PC-3 (cell line): ENCODE results near the gene PDIA4. TPM values are rescaled to one million over a fixed set of nuclear protein-coding genes. Genes with fewer than 3 reads are reported as not detected.
"Not testable (repeated sequence)": the region's sequence is repeated elsewhere in the genome, so short reads cannot be mapped to it uniquely, and the experiment has no call there.

ENCODE experiments used
- ATAC-seq: fragments of 200-7000 bp; cut with Tn5 transposase; 2 replicates; pipeline ENCODE4 v1.9.1; 2020; ENCODE audit warnings: mild to moderate bottlenecking, moderate library complexity
- BruUV-seq: library from RNA; stranded (reverse); fragments of 400-500 nt; replicated peaks from 2 replicates; lab custom pipeline; 2021; lab: Mats Ljungman, UMichigan
- CTCF ChIA-PET: fragments of 300-600 bp; sonication (Branson Sonifier 250); formaldehyde crosslinking; loops from one replicate; lab custom pipeline; 2022; ENCODE audit warnings: antibody characterized with exemption; lab: Charles Lee
- POLR2A ChIA-PET: fragments of 300-600 bp; sonication (Branson Sonifier 250); formaldehyde crosslinking; loops from one replicate; lab custom pipeline; 2022; ENCODE audit warnings: antibody characterized with exemption; ENCODE audit not compliant: unreplicated experiment; lab: Charles Lee
- DNase-seq: peaks from one replicate; pipeline ENCODE4 v3.0.0-alpha.2; 2015
- H2AFZ ChIP-seq: fragments of 300-600 bp; sonication (generic); 2 replicates; pipeline ENCODE4 v1.6.0; 2016; ENCODE audit warnings: antibody characterized with exemption, low read length
- H3F3A ChIP-seq: fragments of 300-600 bp; sonication (generic); one replicate; pipeline ENCODE4 v1.6.0; 2017; ENCODE audit warnings: antibody characterized with exemption, low read length, control low read depth, mild to moderate bottlenecking; ENCODE audit not compliant: unreplicated experiment
- H3K27ac ChIP-seq: fragments of 300-600 bp; sonication (generic); 2 replicates; pipeline ENCODE4 v1.5.1; 2016; ENCODE audit warnings: mild to moderate bottlenecking, low read length
- H3K27me3 ChIP-seq: fragments of 300-600 bp; sonication (generic); 2 replicates; pipeline ENCODE4 v1.6.1; 2016; ENCODE audit warnings: low read length, mixed read lengths
- H3K36me3 ChIP-seq: fragments of 300-600 bp; sonication (generic); 2 replicates; pipeline ENCODE4 v1.6.1; 2016; ENCODE audit warnings: low read depth, mixed run types, low read length, mixed read lengths
- H3K4me1 ChIP-seq: fragments of 300-600 bp; sonication (generic); 2 replicates; pipeline ENCODE4 v1.5.1; 2016; ENCODE audit warnings: low read length; ENCODE audit not compliant: insufficient read depth
- H3K4me2 ChIP-seq: fragments of 300-600 bp; sonication (generic); 2 replicates; pipeline ENCODE4 v1.6.0; 2016; ENCODE audit warnings: low read length
- H3K4me3 ChIP-seq: fragments of 300-600 bp; sonication (generic); 2 replicates; pipeline ENCODE4 v1.5.1; 2016; ENCODE audit warnings: mild to moderate bottlenecking, low read length, mixed read lengths
- H3K79me2 ChIP-seq: fragments of 300-600 bp; sonication (generic); 2 replicates; pipeline ENCODE4 v1.6.1; 2017; ENCODE audit warnings: low read length, mixed read lengths
- H3K9ac ChIP-seq: fragments of 300-600 bp; sonication (generic); 2 replicates; pipeline ENCODE4 v1.6.0; 2016; ENCODE audit warnings: mild to moderate bottlenecking, low read length
- H3K9me2 ChIP-seq: fragments of 300-600 bp; sonication (generic); replicated peaks from 2 replicates; pipeline ENCODE4 v1.6.1; 2016; ENCODE audit warnings: mixed run types, low read length, mixed read lengths
- H3K9me3 ChIP-seq: fragments of 300-600 bp; sonication (generic); 2 replicates; pipeline ENCODE4 v1.6.1; 2016; ENCODE audit warnings: low read length, mixed read lengths
- H4K20me1 ChIP-seq: fragments of 300-600 bp; sonication (generic); 2 replicates; pipeline ENCODE4 v1.6.1; 2016; ENCODE audit warnings: low read length, mixed read lengths
- EZH2 ChIP-seq: fragments of 300-600 bp; sonication (generic); IDR thresholded peaks from one replicate; pipeline ENCODE4 v1.6.1; 2017; ENCODE audit warnings: antibody characterized with exemption, mild to moderate bottlenecking, low read length; ENCODE audit not compliant: unreplicated experiment
- EZH2phosphoT487 ChIP-seq: fragments of 300-600 bp; sonication (generic); IDR thresholded peaks from 2 replicates; pipeline ENCODE4 v1.6.1; 2018; ENCODE audit warnings: mild to moderate bottlenecking, antibody characterized with exemption, low read length, borderline replicate concordance
- intact Hi-C: fragments of 100-400 bp; cut with micrococcal nuclease; formaldehyde crosslinking; loops from 2 replicates; pipeline ENCODE4 v1.9.0; 2023
- total RNA-seq: library from RNA; depleted of rRNA; stranded (reverse); fragments of >200 nt; gene quantifications from 2 replicates; pipeline ENCODE4 v1.2.3, GENCODE V29; 2014
- TF ChIP-seq, protein P1 (sequence below): fragments of 300-600 bp; sonication (generic); conservative IDR thresholded peaks from 2 replicates; pipeline ENCODE4 v1.5.1; 2017; ENCODE audit warnings: antibody characterized with exemption, low read depth, mild to moderate bottlenecking, low read length

Gene PDIA4
- total RNA-seq, 1 experiment from 2014 or later = 249 TPM

DNA sequence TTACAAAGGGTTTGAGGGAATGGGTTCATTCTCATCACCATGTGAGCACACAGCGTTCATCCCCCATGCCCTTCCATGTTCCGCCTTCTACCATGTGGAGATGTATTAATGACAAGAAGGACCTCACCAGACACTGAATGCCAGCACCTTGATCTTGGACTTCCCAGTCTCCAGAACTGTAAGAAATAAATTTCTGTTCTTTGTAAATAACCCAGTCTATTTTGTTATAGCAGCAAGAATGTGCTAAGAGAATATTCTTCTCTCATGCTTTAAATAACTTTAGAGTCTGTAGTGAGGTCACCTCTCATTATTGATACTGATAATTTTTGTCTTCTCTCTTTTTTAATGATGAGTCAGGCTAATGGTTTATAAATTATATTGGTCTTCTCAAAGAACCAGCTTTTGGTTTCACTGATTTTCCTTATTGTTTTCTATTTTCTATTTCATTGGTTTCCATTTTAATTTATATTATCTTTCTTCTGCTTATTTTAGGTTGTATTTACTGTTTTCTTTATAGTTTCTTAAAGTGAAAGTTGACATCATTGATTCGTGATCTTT is 3.1 kb upstream of the PDIA4 start:
- Histone ChIP-seq H3K27me3 (no peaks in the 10 kb centered on the region), H4K20me1 (no peaks in the 10 kb centered on the region), H3K9ac (no peak overlapping the region), H3K4me3 (no peak overlapping the region), H3F3A (no peaks in the 10 kb centered on the region), H2AFZ (no peak overlapping the region), H3K4me1 (peaks cover 12% of the 10 kb centered on the region), H3K36me3 (no peaks in the 10 kb centered on the region), H3K9me3 (no peaks in the 10 kb centered on the region), H3K9me2 (no peaks in the 10 kb centered on the region), H3K4me2 (no peak overlapping the region), H3K79me2 (peaks cover 19% of the 10 kb centered on the region), H3K27ac (no peak overlapping the region)
- ChIA-PET POLR2A (interaction anchor here (0.7 kb wide), 1 partner anchor 33 kb away, joined by 6 read pairs; no protein-coding TSS in a partner anchor), CTCF (no interaction called here)
- TF ChIP-seq, protein P1, sequence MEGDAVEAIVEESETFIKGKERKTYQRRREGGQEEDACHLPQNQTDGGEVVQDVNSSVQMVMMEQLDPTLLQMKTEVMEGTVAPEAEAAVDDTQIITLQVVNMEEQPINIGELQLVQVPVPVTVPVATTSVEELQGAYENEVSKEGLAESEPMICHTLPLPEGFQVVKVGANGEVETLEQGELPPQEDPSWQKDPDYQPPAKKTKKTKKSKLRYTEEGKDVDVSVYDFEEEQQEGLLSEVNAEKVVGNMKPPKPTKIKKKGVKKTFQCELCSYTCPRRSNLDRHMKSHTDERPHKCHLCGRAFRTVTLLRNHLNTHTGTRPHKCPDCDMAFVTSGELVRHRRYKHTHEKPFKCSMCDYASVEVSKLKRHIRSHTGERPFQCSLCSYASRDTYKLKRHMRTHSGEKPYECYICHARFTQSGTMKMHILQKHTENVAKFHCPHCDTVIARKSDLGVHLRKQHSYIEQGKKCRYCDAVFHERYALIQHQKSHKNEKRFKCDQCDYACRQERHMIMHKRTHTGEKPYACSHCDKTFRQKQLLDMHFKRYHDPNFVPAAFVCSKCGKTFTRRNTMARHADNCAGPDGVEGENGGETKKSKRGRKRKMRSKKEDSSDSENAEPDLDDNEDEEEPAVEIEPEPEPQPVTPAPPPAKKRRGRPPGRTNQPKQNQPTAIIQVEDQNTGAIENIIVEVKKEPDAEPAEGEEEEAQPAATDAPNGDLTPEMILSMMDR = no peak
- TF ChIP-seq EZH2phosphoT487 (no peak), EZH2 (no peak)
- intact Hi-C loops = no loop called here
- no peak for DNase-seq
- no peak for ATAC-seq
- no TSS peak for BruUV-seq

DNA sequence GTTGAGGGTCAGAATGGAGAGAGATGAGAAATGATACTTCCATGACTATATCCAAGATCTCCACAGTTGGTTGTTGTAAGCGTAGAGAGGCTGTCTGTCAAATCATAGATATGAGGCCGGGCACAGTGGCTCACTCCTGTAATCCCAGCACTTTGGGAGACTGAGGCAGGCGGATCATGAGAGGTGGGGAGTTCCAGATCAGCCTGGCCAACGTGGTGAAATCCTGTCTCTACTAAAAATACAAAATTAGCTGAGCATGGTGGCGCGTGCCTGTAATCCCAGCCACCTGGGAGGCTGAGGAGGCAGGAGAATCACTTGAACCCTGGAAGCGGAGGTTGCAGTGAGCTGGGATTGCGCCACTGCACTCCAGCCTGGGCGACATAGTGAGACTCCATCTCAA is 2.1 kb upstream of the PDIA4 start:
- H3K27me3 ChIP-seq, intact Hi-C loops, H3K9me2 ChIP-seq, POLR2A ChIA-PET, H3K9ac ChIP-seq, ATAC-seq, H2AFZ ChIP-seq, BruUV-seq, CTCF ChIA-PET, H3K36me3 ChIP-seq, H3K4me3 ChIP-seq, H3K27ac ChIP-seq, H3F3A ChIP-seq, H3K9me3 ChIP-seq, H4K20me1 ChIP-seq, H3K4me2 ChIP-seq, DNase-seq: not testable (repeated sequence)
- Histone ChIP-seq H3K79me2 (peaks cover 29% of the 10 kb centered on the region), H3K4me1 (peaks cover 12% of the 10 kb centered on the region)

DNA sequence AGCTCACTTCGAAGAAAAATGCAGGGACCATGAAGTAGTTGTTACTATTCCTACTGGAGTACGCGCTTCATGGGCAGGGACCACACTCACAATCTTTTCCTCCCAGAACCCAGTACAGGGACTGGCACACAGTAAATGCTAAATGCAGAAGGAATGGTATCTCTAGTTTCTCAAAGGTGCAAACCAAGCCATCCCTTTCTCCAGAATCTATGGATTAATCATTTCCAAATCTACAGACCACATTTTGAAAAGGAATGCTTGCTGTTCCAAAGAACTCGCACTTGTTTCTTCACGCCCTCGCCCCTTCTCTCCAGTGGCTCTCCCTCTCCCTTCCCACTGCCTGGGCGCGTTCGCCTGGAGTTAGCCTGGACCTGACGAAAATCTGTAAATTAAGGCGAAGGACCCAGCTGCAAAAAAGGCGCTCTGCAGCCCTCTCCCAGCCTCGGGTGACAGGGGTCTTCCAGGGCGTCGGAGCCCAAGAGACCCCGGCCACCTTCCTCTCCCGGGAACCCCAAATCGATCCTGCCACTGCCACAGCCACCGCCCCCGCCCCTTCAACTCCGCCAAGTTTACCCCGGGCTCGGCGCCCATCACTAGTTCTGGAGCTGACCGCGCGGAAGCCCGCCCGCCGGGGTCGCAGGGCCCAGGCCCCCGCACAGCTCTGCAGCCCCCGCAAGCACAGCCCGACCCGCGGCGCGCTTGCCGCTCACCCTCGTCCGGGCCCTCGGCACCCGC is 527 bp downstream of the PDIA4 start:
- H2AFZ ChIP-seq = peak overlapping the region; percentile 68
- no peaks in the 10 kb centered on the region for H3K9me2 ChIP-seq
- ChIA-PET CTCF (no interaction called here), POLR2A (no interaction called here)
- H3K4me3 ChIP-seq = peak overlapping the region; percentile 82
- peaks cover 12% of the 10 kb centered on the region for H3K4me1 ChIP-seq
- intact Hi-C loops = loop anchor here (1.0 to 2.0 kb wide), 4 partner anchors 38 to 99 kb away; partner anchors contain the start of genes ZNF425 and ZNF786
- peaks cover 51% of the 10 kb centered on the region for H3K79me2 ChIP-seq
- BruUV-seq = TSS peak; percentile 55
- TF ChIP-seq, protein P1 = no peak
- TF ChIP-seq EZH2phosphoT487 (no peak), EZH2 (no peak)
- peaks cover 4% of the 10 kb centered on the region; the same call in 1 of the 2 replicates for H3K36me3 ChIP-seq
- H4K20me1 ChIP-seq = peaks cover 13% of the 10 kb centered on the region; the same call in 1 of the 2 replicates
- no peaks in the 10 kb centered on the region for H3K27me3 ChIP-seq
- DNase-seq (no peak), ATAC-seq (no peak)
- peak overlapping the region; percentile 70 for H3K27ac ChIP-seq
- no peaks in the 10 kb centered on the region for H3F3A ChIP-seq
- no peaks in the 10 kb centered on the region for H3K9me3 ChIP-seq
- peak overlapping the region; percentile 98 for H3K9ac ChIP-seq
- H3K4me2 ChIP-seq = peak overlapping the region; percentile 88
